Right lobe of liver (tissue), 4 donors: ENCODE results near the gene MED20.

Source experiments
- CTCF ChIP-seq, 4 donors: fragments of 200-600 bp in 3 of 4; fragments of 450-650 bp in 1 of 4; IDR thresholded peaks; one replicate each; pipeline versions ENCODE4 v1.5.1 to v1.8.0; 2016 to 2022; ENCODE audit warnings: antibody characterized with exemption in 4 of 4, mild to moderate bottlenecking in 2 of 4
- POLR2A ChIP-seq: fragments of 450-650 bp; IDR thresholded peaks from one replicate; pipeline ENCODE4 v1.6.1; 2017; ENCODE audit warnings: antibody characterized with exemption, mild to moderate bottlenecking
- donor health status: DM: no; HTN: no; CAD: no.
- donor health status: DM: no; HTN: no; CAD: no.
- donor health status: DM: no; HTN: yes; CAD: no.

GRCh38 chr6:41967312-41968287 lies 46.7 kb upstream of the MED20 start:
- TF ChIP-seq POLR2A (no peak), CTCF (IDR thresholded peaks at IDR 0.05) (no peak)
